Panc1 (cell line): ENCODE results near the gene ITPKB. TPM values are rescaled to one million over a fixed set of nuclear protein-coding genes. Genes with fewer than 3 reads are reported as not detected.

ENCODE experiments used
- ATAC-seq: fragments of 200-7000 bp; cut with Tn5 transposase; 2 replicates; pipeline ENCODE4 v1.9.1; 2020; ENCODE audit warnings: mild to moderate bottlenecking, moderate library complexity
- BruUV-seq: library from RNA; stranded (reverse); fragments of 400-500 nt; replicated peaks from 2 replicates; lab custom pipeline; 2021; lab: Mats Ljungman, UMichigan
- CTCF ChIA-PET: fragments of 300-600 bp; sonication (Branson Sonifier 250); formaldehyde crosslinking; loops from one replicate; lab custom pipeline; 2022; ENCODE audit warnings: antibody characterized with exemption; lab: Charles Lee
- POLR2A ChIA-PET: fragments of 300-600 bp; sonication (Branson Sonifier 250); formaldehyde crosslinking; loops from one replicate; lab custom pipeline; 2022; ENCODE audit warnings: antibody characterized with exemption; lab: Charles Lee
- DNase-seq: peaks from one replicate; pipeline ENCODE4 v3.0.0-alpha.2; 2010; ENCODE audit warnings: low read depth, low spot score
- H3K27ac ChIP-seq: 2 replicates; pipeline ENCODE4 v1.5.1; 2011; ENCODE audit warnings: mild to moderate bottlenecking, low read length, inconsistent platforms
- H3K27me3 ChIP-seq: fragments of 200-500 bp; sonication (Bioruptor generic); 2 replicates; pipeline ENCODE4 v1.6.0; 2014; ENCODE audit warnings: low read length, inconsistent platforms; ENCODE audit not compliant: control insufficient read depth, insufficient read depth
- H3K36me3 ChIP-seq: fragments of 200-500 bp; sonication (Bioruptor generic); 2 replicates; pipeline ENCODE4 v1.5.1; 2014; ENCODE audit warnings: inconsistent platforms, mild to moderate bottlenecking, low read length, moderate library complexity; ENCODE audit not compliant: control insufficient read depth, insufficient read depth
- H3K4me1 ChIP-seq: 2 replicates; pipeline ENCODE4 v1.5.1; 2011; ENCODE audit warnings: inconsistent platforms, mild to moderate bottlenecking, low read length, moderate library complexity; ENCODE audit not compliant: control insufficient read depth, insufficient read depth
- H3K4me3 ChIP-seq, 2 experiments: 2 replicates each; pipeline ENCODE4 v1.5.1; 2011 to 2012; ENCODE audit warnings: low read depth in 2 of 2, low read length in 2 of 2, mild to moderate bottlenecking in 2 of 2, inconsistent platforms in 1 of 2, moderate library complexity in 1 of 2
- H3K9me3 ChIP-seq: fragments of 200-500 bp; sonication (Bioruptor generic); 2 replicates; pipeline ENCODE4 v1.5.1; 2014; ENCODE audit warnings: low read depth, mild to moderate bottlenecking, inconsistent platforms, low read length, moderate library complexity; ENCODE audit not compliant: control insufficient read depth, insufficient read depth
- CTCF ChIP-seq: fragments of 450-650 bp; IDR thresholded peaks from 2 replicates; pipeline ENCODE4 v1.5.1; 2017; ENCODE audit warnings: mild to moderate bottlenecking
- POLR2AphosphoS5 ChIP-seq: IDR thresholded peaks from 2 replicates; pipeline ENCODE4 v1.6.1; 2012; ENCODE audit warnings: mild to moderate bottlenecking, low read depth, low read length, moderate library complexity
- REST ChIP-seq, 2 experiments: IDR thresholded peaks; 2 replicates each; pipeline ENCODE4 v1.6.1; 2011 to 2012; ENCODE audit warnings: low read depth in 2 of 2, control low read depth in 1 of 2, low read length in 1 of 2, mild to moderate bottlenecking in 1 of 2, moderate library complexity in 1 of 2; ENCODE audit not compliant: insufficient read depth in 1 of 2
- SIN3A ChIP-seq: IDR thresholded peaks from 2 replicates; pipeline ENCODE4 v1.6.1; 2012; ENCODE audit warnings: low read depth, mild to moderate bottlenecking, low read length, moderate library complexity, borderline replicate concordance; ENCODE audit not compliant: insufficient read depth
- TCF7L2 ChIP-seq: IDR thresholded peaks from 2 replicates; pipeline ENCODE4 v1.6.1; 2011; ENCODE audit warnings: mild to moderate bottlenecking, low read depth, low read length, inconsistent platforms
- in situ Hi-C: cut with HindIII; loops from 2 replicates; pipeline ENCODE4 v1.10.0; 2016; ENCODE audit warnings: low sequenced_read_pairs, low pct_unique_long_range_greater_than_20kb
- intact Hi-C: fragments of 100-400 bp; cut with micrococcal nuclease; formaldehyde crosslinking; loops from one replicate; pipeline ENCODE4 v1.10.0; 2022; ENCODE audit not compliant: unreplicated experiment
- total RNA-seq: library from RNA; stranded (reverse); gene quantifications from one replicate; pipeline ENCODE4 v1.2.1, GENCODE V29; 2021; ENCODE audit not compliant: unreplicated experiment

The ITPKB gene
- total RNA-seq, 1 experiment from 2014 or later: 10.9 TPM

- DNase-seq: no peak
Observed at GRCh38 chr1:226782845-226783601, 43.9 kb upstream of the ITPKB start.

More at GRCh38 chr1:226782845-226783601, 43.9 kb upstream of the ITPKB start:
- POLR2A ChIA-PET: no interaction called here
- H3K9me3 ChIP-seq: no peaks in the 10 kb centered on the region
- no peak for ATAC-seq
- in situ Hi-C loops (no loop called here), intact Hi-C loops (no loop called here)
- BruUV-seq: no TSS peak
- peaks cover 13% of the 10 kb centered on the region; the same call in 1 of the 2 replicates for H3K4me1 ChIP-seq
- TF ChIP-seq TCF7L2: no peak
- no peak for TF ChIP-seq SIN3A
- TF ChIP-seq POLR2AphosphoS5: no peak
- TF ChIP-seq REST (IDR thresholded peaks at IDR 0.05; ENCODE audit: insufficient read depth in 1 of 2, low read depth in 2 of 2, low read length in 1 of 2): no peak
- TF ChIP-seq CTCF: no peak
- H3K4me3 ChIP-seq: no peak overlapping the region
- H3K27me3 ChIP-seq: no peaks in the 10 kb centered on the region
- CTCF ChIA-PET: no interaction called here
- H3K27ac ChIP-seq: no peak overlapping the region
- no peaks in the 10 kb centered on the region for H3K36me3 ChIP-seq
